Spleen (tissue), 11 donors: ENCODE results near the gene TOM1L2. TPM values are rescaled to one million over a fixed set of nuclear protein-coding genes. Genes with fewer than 3 reads are reported as not detected.

Experiments used
- DNase-seq: peaks from one replicate; pipeline ENCODE4 v3.0.0-alpha.2; 2020
- H3K27ac ChIP-seq, 8 donors: fragments of 200-600 bp; sonication (generic) in 7 of 8; 1 replicate in 4 of 8; 2 replicates in 4 of 8; pipeline versions ENCODE4 v1.5.0 to v1.8.0; 2016 to 2021; ENCODE audit warnings: inconsistent platforms in 4 of 8, mild to moderate bottlenecking in 4 of 8, moderate library complexity in 1 of 8
- H3K27me3 ChIP-seq, 7 donors: fragments of 200-600 bp; sonication (generic) in 6 of 7; replicated peaks in 1 of 7; 1 replicate in 4 of 7; 2 replicates in 3 of 7; pipeline versions ENCODE4 v1.5.0 to v1.8.0; 2016 to 2021; ENCODE audit warnings: inconsistent platforms in 3 of 7, mild to moderate bottlenecking in 1 of 7
- H3K36me3 ChIP-seq, 6 donors: fragments of 200-600 bp; sonication (generic) in 5 of 6; 1 replicate in 4 of 6; 2 replicates in 2 of 6; pipeline versions ENCODE4 v1.5.0 to v1.8.0; 2016 to 2021; ENCODE audit warnings: inconsistent platforms in 2 of 6
- H3K4me1 ChIP-seq, 6 donors: fragments of 200-600 bp; sonication (generic) in 5 of 6; 1 replicate in 3 of 6; 2 replicates in 3 of 6; pipeline versions ENCODE4 v1.5.0 to v1.8.0; 2016 to 2021; ENCODE audit warnings: inconsistent platforms in 3 of 6
- H3K4me3 ChIP-seq, 8 donors: fragments of 200-600 bp; sonication (generic) in 7 of 8; 1 replicate in 4 of 8; 2 replicates in 4 of 8; pipeline versions ENCODE4 v1.5.0 to v1.8.0; 2016 to 2021; ENCODE audit warnings: inconsistent platforms in 4 of 8, mild to moderate bottlenecking in 4 of 8, moderate library complexity in 2 of 8
- H3K9me3 ChIP-seq, 8 donors: fragments of 200-600 bp; sonication (generic) in 7 of 8; 1 replicate in 4 of 8; 2 replicates in 4 of 8; pipeline versions ENCODE4 v1.5.0 to v1.8.0; 2016 to 2021; ENCODE audit warnings: inconsistent platforms in 4 of 8
- CTCF ChIP-seq, 11 experiments: fragments of 200-600 bp in 7 of 11; fragments of 450-650 bp in 4 of 11; sonication (generic) in 4 of 11; IDR thresholded peaks in 8 of 11; conservative IDR thresholded peaks in 3 of 11; 1 replicate in 7 of 11; 2 replicates in 4 of 11; pipeline versions ENCODE4 v1.4.0 to v1.8.0; 2016 to 2021; ENCODE audit warnings: antibody characterized with exemption in 11 of 11, inconsistent platforms in 4 of 11, mild to moderate bottlenecking in 1 of 11
- POLR2A ChIP-seq, 3 donors: fragments of 450-650 bp; IDR thresholded peaks; one replicate each; pipeline ENCODE4 v1.5.1; 2017; ENCODE audit warnings: antibody characterized with exemption in 3 of 3, mild to moderate bottlenecking in 1 of 3
- POLR2AphosphoS5 ChIP-seq, 3 donors: sonication (generic); formaldehyde crosslinking; IDR thresholded peaks; one replicate each; pipeline ENCODE4 v1.5.1; 2017; ENCODE audit warnings: antibody characterized with exemption in 3 of 3
- WGBS, 5 donors: extraction: QIAGEN DNeasy Blood & Tissue Kit in 3 of 5; methylation state at CpG; one replicate each; pipeline versions ENCODE4 v1.1.5 to v1.1.7; 2013 to 2018; 5-methylcytosine and 5-hydroxymethylcytosine counted together
- intact Hi-C: fragments of 100-400 bp; cut with DNase I; formaldehyde crosslinking; loops from one replicate; pipeline ENCODE4 v1.15.0; 2023; ENCODE audit warnings: low total_unique reads
- polyA plus RNA-seq, 3 donors: library from polyadenylated mRNA; stranded (reverse); fragments of 200-250 nt; gene quantifications; one replicate each; pipeline ENCODE4 v1.2.1, GENCODE V29; 2013
- total RNA-seq, 7 donors: library from RNA; depleted of rRNA in 3 of 7; stranded (reverse); fragments of >200 nt in 3 of 7; fragmentation: NEBNext Ultra II Directional in 4 of 7; extraction: Animal tissue kit (Norgen Biotek cat#: 25700) in 4 of 7; gene quantifications; one replicate each; pipeline versions ENCODE4 v1.1.0 to v1.2.1, GENCODE V29; 2016 to 2021
- donor health status: healthy with polysubstance abuse.
- donor health status: DM: no; HTN: no; CAD: no; lungs with moderate emphysema.
- donor health status: DM: no; HTN: no; CAD: no.
- donor health status: Bipolar disorder and iron deficiency.
- donor health status: healthy.
- donor health status: DM: no; HTN: no; CAD: no.
- donor health status: DM: yes; HTN: yes; CAD: no.

Gene TOM1L2
- total and polyA plus RNA-seq, 10 donors = 5.3 to 82.6 (median 53.6) TPM

GRCh38 chr17:17815436-17816200 is 156.6 kb downstream of the TOM1L2 start:
- Histone ChIP-seq H3K27me3 (no peaks in the 10 kb centered on the region), H3K4me1 (peaks cover 14 to 68% (median 31%) of the 10 kb centered on the region in 6 donors), H3K36me3 (peaks cover 0 to 96% (median 63%) of the 10 kb centered on the region in 6 donors), H3K9me3 (no peaks in the 10 kb centered on the region), H3K4me3 (no peak overlapping the region), H3K27ac (peak overlapping the region in 1 of 8 donors; percentile 16)
- intact Hi-C loops = loop anchor here (10.0 kb wide), 1 partner anchor 99 kb away; no protein-coding TSS in a partner anchor
- no peak for TF ChIP-seq POLR2A (IDR thresholded peaks at IDR 0.05)
- TF ChIP-seq CTCF (IDR thresholded peaks at IDR 0.05 in 8 of 11, conservative IDR thresholded peaks at IDR 0.05 in 3 of 11) = no peak
- TF ChIP-seq POLR2AphosphoS5 (IDR thresholded peaks at IDR 0.05) = no peak
- WGBS, 5 donors = 84 to 89% (median 89%) methylated on average over 14 to 17 of the region's 17 CpGs
- DNase-seq = no peak

GRCh38 chr17:17815062-17815406 is 157.2 kb downstream of the TOM1L2 start:
- Histone ChIP-seq H3K4me1 (peaks cover 14 to 68% (median 30%) of the 10 kb centered on the region in 6 donors), H3K9me3 (no peaks in the 10 kb centered on the region), H3K27me3 (no peaks in the 10 kb centered on the region), H3K4me3 (no peak overlapping the region), H3K36me3 (peaks cover 0 to 98% (median 66%) of the 10 kb centered on the region in 6 donors), H3K27ac (peak overlapping the region in 1 of 8 donors; percentile 16)
- WGBS, 5 donors = 63 to 83% (median 72%) methylated on average over 8 of the region's 8 CpGs; no CpG with 5 or more reads in 1 of the 5 donors
- no peak for DNase-seq
- intact Hi-C loops = loop anchor here (10.0 kb wide), 1 partner anchor 100 kb away; no protein-coding TSS in a partner anchor
- no peak for TF ChIP-seq POLR2A (IDR thresholded peaks at IDR 0.05)

- no peak for TF ChIP-seq POLR2A (IDR thresholded peaks at IDR 0.05)
- peak in 1 of 3 donors; percentile 50 for TF ChIP-seq POLR2AphosphoS5 (IDR thresholded peaks at IDR 0.05)
- 90 to 93% (median 91%) methylated on average over 3 to 20 of the region's 20 CpGs for WGBS, 5 donors
- Histone ChIP-seq H3K4me3 (no peak overlapping the region), H3K27ac (peak overlapping the region in 1 of 8 donors; percentile 16), H3K4me1 (peaks cover 12 to 68% (median 25%) of the 10 kb centered on the region in 6 donors), H3K36me3 (peaks cover 0 to 98% (median 65%) of the 10 kb centered on the region in 6 donors), H3K9me3 (no peaks in the 10 kb centered on the region), H3K27me3 (no peaks in the 10 kb centered on the region)
- intact Hi-C loops = loop anchor here (10.0 kb wide), 1 partner anchor 100 kb away; no protein-coding TSS in a partner anchor
- no peak for DNase-seq
Observed at GRCh38 chr17:17814162-17815061, 157.8 kb downstream of the TOM1L2 start.

- Histone ChIP-seq H3K4me3 (no peak overlapping the region), H3K36me3 (peaks cover 0 to 98% (median 58%) of the 10 kb centered on the region in 6 donors), H3K27ac (no peak overlapping the region), H3K4me1 (peaks cover 9 to 68% (median 23%) of the 10 kb centered on the region in 6 donors), H3K27me3 (no peaks in the 10 kb centered on the region), H3K9me3 (no peaks in the 10 kb centered on the region)
- no peak for DNase-seq
- intact Hi-C loops = loop anchor here (2.0 to 10.0 kb wide), 2 partner anchors 47 to 101 kb away; no protein-coding TSS in a partner anchor
- 77 to 95% (median 88%) methylated on average over 5 to 16 of the region's 16 CpGs for WGBS, 5 donors
- TF ChIP-seq POLR2A (IDR thresholded peaks at IDR 0.05) (no peak), CTCF (IDR thresholded peaks at IDR 0.05 in 8 of 11, conservative IDR thresholded peaks at IDR 0.05 in 3 of 11) (no peak), POLR2AphosphoS5 (IDR thresholded peaks at IDR 0.05) (no peak)
Observed at GRCh38 chr17:17813725-17814095, 158.5 kb downstream of the TOM1L2 start.
